ENCODE data around the gene SH3GLB2.

DNA sequence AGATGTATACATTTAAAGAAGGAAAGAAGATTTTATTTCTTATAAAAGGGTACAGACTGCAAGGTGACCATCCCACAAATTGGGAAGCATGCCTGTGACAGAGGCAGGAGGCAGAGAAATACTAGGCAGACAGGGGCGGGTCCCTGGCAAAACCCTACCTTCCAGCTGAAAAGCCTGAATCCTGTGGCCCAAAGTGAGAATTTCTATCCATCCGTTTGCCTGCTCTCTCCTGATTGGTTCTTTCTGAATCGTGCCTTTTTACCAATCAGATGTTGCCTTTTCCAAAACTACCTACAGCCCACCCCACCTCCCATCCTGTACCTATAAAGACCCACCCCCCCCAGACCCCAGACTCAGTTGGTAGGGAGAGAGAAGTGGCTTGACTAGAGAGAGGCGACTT lies 3.4 kb upstream of the SH3GLB2 start:
- TF ChIP-seq, protein P1, sequence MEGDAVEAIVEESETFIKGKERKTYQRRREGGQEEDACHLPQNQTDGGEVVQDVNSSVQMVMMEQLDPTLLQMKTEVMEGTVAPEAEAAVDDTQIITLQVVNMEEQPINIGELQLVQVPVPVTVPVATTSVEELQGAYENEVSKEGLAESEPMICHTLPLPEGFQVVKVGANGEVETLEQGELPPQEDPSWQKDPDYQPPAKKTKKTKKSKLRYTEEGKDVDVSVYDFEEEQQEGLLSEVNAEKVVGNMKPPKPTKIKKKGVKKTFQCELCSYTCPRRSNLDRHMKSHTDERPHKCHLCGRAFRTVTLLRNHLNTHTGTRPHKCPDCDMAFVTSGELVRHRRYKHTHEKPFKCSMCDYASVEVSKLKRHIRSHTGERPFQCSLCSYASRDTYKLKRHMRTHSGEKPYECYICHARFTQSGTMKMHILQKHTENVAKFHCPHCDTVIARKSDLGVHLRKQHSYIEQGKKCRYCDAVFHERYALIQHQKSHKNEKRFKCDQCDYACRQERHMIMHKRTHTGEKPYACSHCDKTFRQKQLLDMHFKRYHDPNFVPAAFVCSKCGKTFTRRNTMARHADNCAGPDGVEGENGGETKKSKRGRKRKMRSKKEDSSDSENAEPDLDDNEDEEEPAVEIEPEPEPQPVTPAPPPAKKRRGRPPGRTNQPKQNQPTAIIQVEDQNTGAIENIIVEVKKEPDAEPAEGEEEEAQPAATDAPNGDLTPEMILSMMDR (IDR thresholded peaks at IDR 0.05): no peak
- TF ChIP-seq POLR2A (IDR thresholded peaks at IDR 0.05) (no peak), POLR2AphosphoS5 (IDR thresholded peaks at IDR 0.05) (no peak)
